ACC112 (cell line): ENCODE results near the gene C1orf105.

Source experiments
- H2AFZ ChIP-seq: fragments of 200-600 bp; sonication (generic); one replicate; pipeline ENCODE4 v1.6.0; 2017; ENCODE audit warnings: antibody characterized with exemption, low read length; ENCODE audit not compliant: unreplicated experiment
- H3K27ac ChIP-seq: fragments of 200-600 bp; sonication (generic); 2 replicates; pipeline ENCODE4 v1.5.1; 2014; ENCODE audit warnings: low read depth, mild to moderate bottlenecking, antibody characterized with exemption, low read length, moderate library complexity
- H3K27me3 ChIP-seq: fragments of 200-600 bp; sonication (generic); 2 replicates; pipeline ENCODE4 v1.6.1; 2014; ENCODE audit warnings: mild to moderate bottlenecking, antibody characterized with exemption, low read length, moderate library complexity, mixed read lengths; ENCODE audit not compliant: insufficient read depth
- H3K36me3 ChIP-seq: fragments of 200-600 bp; sonication (generic); 2 replicates; pipeline ENCODE4 v1.6.1; 2016; ENCODE audit warnings: mild to moderate bottlenecking, antibody characterized with exemption, low read length, moderate library complexity, mixed read lengths; ENCODE audit not compliant: insufficient read depth
- H3K4me1 ChIP-seq: fragments of 200-600 bp; sonication (generic); one replicate; pipeline ENCODE4 v1.6.1; 2016; ENCODE audit warnings: low read length, mixed read lengths; ENCODE audit not compliant: insufficient read depth, unreplicated experiment, control insufficient read depth
- H3K4me3 ChIP-seq: fragments of 200-600 bp; sonication (generic); 2 replicates; pipeline ENCODE4 v1.5.1; 2014; ENCODE audit warnings: mild to moderate bottlenecking, low read depth, low read length
- H3K79me2 ChIP-seq: fragments of 200-600 bp; sonication (generic); one replicate; pipeline ENCODE4 v1.6.0; 2016; ENCODE audit warnings: low read length; ENCODE audit not compliant: control insufficient read depth, unreplicated experiment, insufficient read depth

Gene C1orf105

GRCh38 chr1:172383536-172383935 lies 36.9 kb upstream of the C1orf105 start:
- Histone ChIP-seq H3K79me2 (no peaks in the 10 kb centered on the region), H3K4me3 (no peak overlapping the region), H3K4me1 (peaks cover 24% of the 10 kb centered on the region), H2AFZ (peak overlapping the region; percentile 76), H3K27me3 (no peaks in the 10 kb centered on the region), H3K27ac (no peak overlapping the region), H3K36me3 (no peaks in the 10 kb centered on the region)

- no peaks in the 10 kb centered on the region for H3K36me3 ChIP-seq
- H3K4me1 ChIP-seq = peaks cover 24% of the 10 kb centered on the region
- H2AFZ ChIP-seq = no peak overlapping the region
- no peaks in the 10 kb centered on the region for H3K27me3 ChIP-seq
- H3K4me3 ChIP-seq = no peak overlapping the region
- H3K79me2 ChIP-seq = no peaks in the 10 kb centered on the region
- H3K27ac ChIP-seq = no peak overlapping the region
These were observed 35.8 kb upstream of the C1orf105 start for GRCh38 chr1:172384656-172385055.

GRCh38 chr1:172386046-172386445 lies 34.4 kb upstream of the C1orf105 start:
- H2AFZ ChIP-seq = no peak overlapping the region
- no peak overlapping the region for H3K4me3 ChIP-seq
- peaks cover 23% of the 10 kb centered on the region for H3K4me1 ChIP-seq
- H3K27ac ChIP-seq = no peak overlapping the region
- no peaks in the 10 kb centered on the region for H3K79me2 ChIP-seq
- no peaks in the 10 kb centered on the region for H3K27me3 ChIP-seq
- H3K36me3 ChIP-seq = no peaks in the 10 kb centered on the region

GRCh38 chr1:172388490-172388889 lies 32.0 kb upstream of the C1orf105 start:
- peaks cover 25% of the 10 kb centered on the region for H3K4me1 ChIP-seq
- H3K4me3 ChIP-seq = no peak overlapping the region
- no peak overlapping the region for H3K27ac ChIP-seq
- H2AFZ ChIP-seq = no peak overlapping the region
- H3K27me3 ChIP-seq = no peaks in the 10 kb centered on the region
- H3K79me2 ChIP-seq = no peaks in the 10 kb centered on the region
- no peaks in the 10 kb centered on the region for H3K36me3 ChIP-seq

- Histone ChIP-seq H3K27me3 (no peaks in the 10 kb centered on the region), H3K27ac (no peak overlapping the region), H3K79me2 (no peaks in the 10 kb centered on the region), H3K36me3 (no peaks in the 10 kb centered on the region), H3K4me3 (peak overlapping the region; percentile 69), H3K4me1 (peaks cover 26% of the 10 kb centered on the region), H2AFZ (peak overlapping the region; percentile 99)
These were observed 30.2 kb upstream of the C1orf105 start for GRCh38 chr1:172390301-172390682.

GRCh38 chr1:172390683-172391551 lies 29.6 kb upstream of the C1orf105 start:
- Histone ChIP-seq H2AFZ (peak overlapping the region; percentile 99), H3K27me3 (no peaks in the 10 kb centered on the region), H3K36me3 (no peaks in the 10 kb centered on the region), H3K4me1 (peaks cover 26% of the 10 kb centered on the region), H3K79me2 (no peaks in the 10 kb centered on the region), H3K27ac (no peak overlapping the region), H3K4me3 (peak overlapping the region; percentile 69)

- H3K4me1 ChIP-seq = peaks cover 30% of the 10 kb centered on the region
- no peaks in the 10 kb centered on the region for H3K27me3 ChIP-seq
- no peak overlapping the region for H2AFZ ChIP-seq
These were observed 28.5 kb upstream of the C1orf105 start for GRCh38 chr1:172391976-172392375.

GRCh38 chr1:172393354-172393753 lies 27.1 kb upstream of the C1orf105 start:
- no peak overlapping the region for H3K27ac ChIP-seq
- H3K4me1 ChIP-seq = peaks cover 44% of the 10 kb centered on the region
- no peaks in the 10 kb centered on the region for H3K27me3 ChIP-seq
- no peak overlapping the region for H2AFZ ChIP-seq
- no peaks in the 10 kb centered on the region for H3K79me2 ChIP-seq
- no peak overlapping the region for H3K4me3 ChIP-seq
- no peaks in the 10 kb centered on the region for H3K36me3 ChIP-seq

More at GRCh38 chr1:172391976-172392375, 28.5 kb upstream of the C1orf105 start:
- Histone ChIP-seq H3K36me3 (no peaks in the 10 kb centered on the region), H3K4me3 (no peak overlapping the region), H3K79me2 (no peaks in the 10 kb centered on the region), H3K27ac (no peak overlapping the region)

- no peak overlapping the region for H3K4me3 ChIP-seq
- no peaks in the 10 kb centered on the region for H3K79me2 ChIP-seq
- H2AFZ ChIP-seq = peak overlapping the region; percentile 46
- H3K36me3 ChIP-seq = no peaks in the 10 kb centered on the region
- peaks cover 53% of the 10 kb centered on the region for H3K4me1 ChIP-seq
- no peak overlapping the region for H3K27ac ChIP-seq
- no peaks in the 10 kb centered on the region for H3K27me3 ChIP-seq
These were observed 26.2 kb upstream of the C1orf105 start for GRCh38 chr1:172394141-172394751.

- Histone ChIP-seq H3K4me3 (no peak overlapping the region), H2AFZ (no peak overlapping the region), H3K27ac (no peak overlapping the region), H3K27me3 (no peaks in the 10 kb centered on the region), H3K4me1 (peaks cover 56% of the 10 kb centered on the region), H3K36me3 (no peaks in the 10 kb centered on the region), H3K79me2 (no peaks in the 10 kb centered on the region)
These were observed 25.7 kb upstream of the C1orf105 start for GRCh38 chr1:172394811-172395210.

GRCh38 chr1:172395576-172395975 lies 24.9 kb upstream of the C1orf105 start:
- H3K27me3 ChIP-seq = no peaks in the 10 kb centered on the region
- H3K27ac ChIP-seq = no peak overlapping the region
- H3K4me1 ChIP-seq = peaks cover 56% of the 10 kb centered on the region
- no peak overlapping the region for H3K4me3 ChIP-seq
- H2AFZ ChIP-seq = no peak overlapping the region
- H3K36me3 ChIP-seq = no peaks in the 10 kb centered on the region
- no peaks in the 10 kb centered on the region for H3K79me2 ChIP-seq
